ENCODE data around the gene SLCO4C1.

Gene SLCO4C1

GRCh38 chr5:102271759-102272158, 24.3 kb downstream of the SLCO4C1 start:
- no peak for DNase-seq (ENCODE audit: low spot score)

DNA sequence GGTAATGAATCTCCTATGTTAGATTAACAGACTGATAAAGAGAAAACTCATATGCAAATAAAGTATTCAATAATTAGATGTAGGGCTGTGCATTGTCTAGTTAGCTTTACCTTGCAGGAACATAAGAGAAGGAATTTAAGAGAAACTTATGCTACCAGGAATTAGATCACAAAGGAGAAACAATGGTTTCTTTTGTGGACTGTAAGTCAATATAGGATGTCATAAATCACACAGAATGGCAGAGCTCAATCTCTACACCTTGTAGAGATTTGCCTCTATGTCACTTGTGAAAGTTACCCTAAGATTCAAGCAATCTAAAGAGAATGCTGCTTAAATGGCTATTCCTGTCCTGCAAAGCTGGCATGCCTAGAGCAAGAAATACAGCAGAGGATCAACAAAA, 26.0 kb downstream of the SLCO4C1 start:
- no peak for DNase-seq (ENCODE audit: low spot score)

GRCh38 chr5:102262688-102263087, 33.4 kb downstream of the SLCO4C1 start:
- no peak for DNase-seq (ENCODE audit: low spot score)

- no peak for DNase-seq (ENCODE audit: low spot score)
These were observed 46.7 kb downstream of the SLCO4C1 start for GRCh38 chr5:102249381-102249780.

DNA sequence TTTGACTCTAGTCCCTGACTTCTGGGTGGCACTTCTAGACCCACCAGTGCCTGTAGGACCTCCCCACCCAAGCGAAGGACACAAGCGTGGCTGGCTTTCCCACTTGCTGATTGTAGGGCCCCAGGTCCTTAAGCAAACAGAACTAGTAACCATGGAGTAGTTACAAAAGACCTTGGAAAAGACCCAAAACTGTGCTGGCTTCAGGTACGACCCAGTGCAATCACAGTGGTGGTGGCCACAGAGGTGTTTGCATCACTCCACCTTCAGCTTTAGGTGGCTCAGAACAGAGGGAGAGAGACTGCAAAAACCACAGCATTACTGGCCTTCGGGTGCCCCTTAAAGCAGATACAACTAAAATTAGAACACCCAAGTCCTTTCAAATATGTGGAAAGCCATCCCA, 52.9 kb downstream of the SLCO4C1 start:
- DNase-seq (ENCODE audit: low spot score), result no peak

- no peak for DNase-seq (ENCODE audit: low spot score)
These were observed 54.2 kb downstream of the SLCO4C1 start for GRCh38 chr5:102241809-102242421.

DNA sequence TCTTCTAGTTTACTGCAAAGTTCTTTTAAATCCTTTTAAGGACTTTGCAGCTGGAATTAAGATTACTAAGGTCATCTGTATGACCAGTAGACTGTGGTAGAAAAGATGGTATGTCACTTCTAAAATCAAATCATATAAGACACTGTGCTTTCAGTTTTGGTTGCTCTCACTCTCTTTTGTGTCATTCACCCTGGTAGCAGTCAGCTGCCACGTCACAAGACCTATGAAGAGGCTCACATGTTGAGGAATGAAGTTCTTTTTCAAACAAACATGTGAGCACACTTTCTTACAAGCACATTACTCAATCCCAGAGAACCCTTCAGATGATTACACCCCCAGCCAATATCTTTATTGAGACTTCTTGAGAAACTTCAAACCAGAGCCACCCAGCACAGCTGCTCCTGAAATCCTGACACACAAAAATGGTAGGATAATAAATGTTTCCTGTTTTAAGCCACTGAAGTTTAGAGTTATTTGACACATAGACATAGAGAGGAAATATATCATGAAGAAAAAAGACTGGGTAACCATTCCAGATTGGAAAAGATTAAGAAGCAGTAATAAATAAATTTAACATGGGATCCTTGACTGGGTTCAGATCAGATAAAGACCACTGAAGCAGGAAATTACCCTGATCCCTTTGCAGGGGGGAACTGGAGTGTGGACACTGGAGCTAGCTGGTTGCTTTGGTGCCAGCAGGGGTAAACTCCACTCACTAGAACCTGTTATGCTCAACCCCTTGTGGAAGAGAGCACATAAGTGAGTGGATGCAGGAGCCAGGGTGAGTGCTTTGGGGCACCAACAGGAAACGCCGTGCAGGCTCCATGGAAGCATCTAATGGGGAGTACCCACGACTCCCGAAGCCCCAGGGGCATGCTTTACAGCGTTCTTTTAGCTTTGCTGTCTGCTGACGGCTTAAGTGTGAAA, 64.1 kb downstream of the SLCO4C1 start:
- peak; percentile 3 for DNase-seq (ENCODE audit: low spot score)

DNA sequence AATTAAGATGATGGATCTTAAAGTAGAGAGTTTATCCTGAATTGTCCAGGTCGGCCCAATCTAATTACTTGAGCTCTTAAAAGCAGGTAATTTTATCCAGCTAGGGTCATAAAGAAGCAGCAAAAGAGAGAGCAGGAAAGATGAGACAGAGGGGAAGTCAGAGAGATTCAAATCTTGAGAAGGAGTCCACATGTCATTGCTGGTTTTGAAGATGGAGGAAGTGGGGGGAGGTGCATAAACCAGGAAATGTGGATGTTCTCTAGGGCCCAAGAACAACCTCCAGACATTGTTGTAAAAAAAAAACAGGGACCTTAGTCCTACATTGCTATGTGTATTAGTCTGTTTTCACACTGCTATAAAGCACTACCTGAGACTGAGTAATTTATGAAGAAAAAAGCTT, 66.4 kb downstream of the SLCO4C1 start:
- peak; percentile 6 for DNase-seq (ENCODE audit: low spot score)

- DNase-seq (ENCODE audit: low spot score), result no peak
These were observed 69.8 kb downstream of the SLCO4C1 start for GRCh38 chr5:102226321-102226720.

GRCh38 chr5:102223542-102224477, 72.3 kb downstream of the SLCO4C1 start:
- DNase-seq (ENCODE audit: low spot score), result peak; percentile 38

DNA sequence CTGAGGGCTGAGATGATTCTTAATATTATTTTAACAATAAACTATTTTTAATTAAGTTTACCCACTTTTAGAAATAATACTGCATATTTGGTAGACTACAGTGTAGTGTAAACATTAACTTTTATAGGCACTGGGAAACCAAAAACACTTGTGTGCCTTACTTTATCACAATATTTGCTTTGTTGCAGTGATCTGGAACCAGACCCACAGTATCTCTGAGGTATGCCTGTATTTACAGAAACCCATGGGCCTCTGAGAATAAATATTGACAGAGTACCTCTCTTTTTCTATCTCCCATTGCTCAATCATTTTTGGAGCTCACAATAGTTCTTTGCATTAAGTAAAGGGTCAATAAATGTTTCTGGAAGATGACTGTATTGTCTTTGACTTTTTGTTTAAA, 73.3 kb downstream of the SLCO4C1 start:
- no peak for DNase-seq (ENCODE audit: low spot score)

GRCh38 chr5:102221949-102222348, 74.1 kb downstream of the SLCO4C1 start:
- DNase-seq (ENCODE audit: low spot score), result no peak

- DNase-seq (ENCODE audit: low spot score), result peak; percentile 32
These were observed 77.9 kb downstream of the SLCO4C1 start for GRCh38 chr5:102218159-102218558.

DNA sequence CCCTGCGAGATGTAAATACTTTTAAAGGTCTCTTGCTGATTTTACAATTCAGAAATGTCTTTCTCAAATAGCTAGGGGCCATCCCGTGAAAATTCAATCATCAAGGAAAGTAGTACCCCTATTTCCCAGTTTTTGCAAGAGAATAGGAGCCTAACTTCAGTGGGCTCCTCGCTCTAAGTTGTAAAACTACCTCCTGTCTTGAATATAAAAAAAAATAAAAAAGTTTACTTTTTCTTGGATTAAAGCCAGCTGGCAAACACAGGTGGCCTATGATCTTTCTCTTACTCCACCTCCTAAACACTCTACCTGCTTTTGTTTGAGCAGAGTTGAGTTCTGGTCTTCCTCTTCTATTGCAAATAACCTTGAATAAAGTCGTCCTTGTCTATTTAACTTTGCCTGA, 79.4 kb downstream of the SLCO4C1 start:
- DNase-seq (ENCODE audit: low spot score), result no peak

DNA sequence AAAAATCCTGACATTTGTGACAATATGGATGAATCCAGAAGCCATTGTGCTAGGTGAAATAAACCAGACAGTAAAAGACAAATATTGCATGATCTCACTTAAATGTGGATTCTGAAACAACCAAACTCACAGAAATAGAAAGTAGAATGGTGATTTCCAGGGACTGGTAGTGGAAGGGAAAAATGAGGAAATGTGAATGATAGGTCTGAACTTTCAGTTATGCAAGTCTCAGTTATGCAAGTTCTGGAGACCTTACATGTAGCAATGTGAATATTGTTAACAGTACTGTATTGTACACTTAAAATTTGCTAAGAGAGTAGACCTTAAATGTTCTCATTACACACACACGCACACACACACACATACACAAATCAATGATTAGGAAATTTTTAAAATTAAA, 84.9 kb downstream of the SLCO4C1 start:
- DNase-seq (ENCODE audit: low spot score), result no peak

DNA sequence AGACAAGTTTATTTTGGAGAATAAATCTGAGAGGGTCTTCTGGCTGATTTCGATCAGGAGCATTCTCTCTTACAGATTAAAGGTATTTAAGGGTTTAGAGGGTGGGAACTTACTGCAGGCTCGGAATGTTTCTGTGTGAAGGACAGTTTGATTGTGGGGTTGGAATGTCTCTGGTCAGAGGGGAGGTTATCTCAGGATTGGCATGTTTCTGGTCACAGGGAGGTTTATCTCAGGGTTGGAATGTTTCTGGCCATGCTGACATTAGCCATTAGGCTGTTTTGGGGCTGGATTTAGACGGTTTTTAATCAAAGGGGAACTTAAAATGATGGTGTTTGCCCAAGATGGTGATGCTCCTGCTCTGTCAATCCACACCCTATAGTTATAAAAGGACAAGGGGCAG, 95.2 kb downstream of the SLCO4C1 start:
- no peak for DNase-seq (ENCODE audit: low spot score)

DNA sequence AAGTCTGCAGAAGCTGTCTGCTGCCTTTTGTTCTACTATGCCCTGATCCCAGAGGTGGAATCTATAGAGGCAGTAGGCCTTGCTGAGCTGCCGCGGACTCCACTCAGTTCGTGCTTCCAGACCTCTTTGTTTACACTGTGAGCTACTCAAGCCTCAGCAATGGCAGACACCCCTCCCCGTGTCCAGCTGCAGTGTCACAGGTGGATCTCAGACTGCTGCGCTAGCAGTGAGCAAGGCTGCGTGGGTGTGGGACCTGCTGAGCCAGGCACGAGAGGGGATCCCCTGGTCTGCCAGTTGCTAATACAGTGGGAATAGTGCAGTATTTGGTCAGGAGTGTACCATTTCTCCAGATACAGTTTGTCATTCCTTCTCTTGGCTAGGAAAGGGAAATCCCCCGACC, 99.6 kb downstream of the SLCO4C1 start:
- DNase-seq (ENCODE audit: low spot score), result no peak

Measured in activated CD4-positive, alpha-beta T cell treated with anti-CD3 and anti-CD28 coated beads, Interleukin-2, Interleukin-4, amounts not matched to agents 100 ng/mL and 50 ng/mL, durations not matched to agents 16 hours and 8 hours (primary cell).